ENCODE results near the gene DDIT4. TPM values are rescaled to one million over a fixed set of nuclear protein-coding genes. Genes with fewer than 3 reads are reported as not detected.
"Not testable (repeated sequence)": the region's sequence is repeated elsewhere in the genome, so short reads cannot be mapped to it uniquely, and the experiment has no call there.

Gene DDIT4
- total and polyA plus RNA-seq, 5 experiments from 2014 or later = 23.8 to 190 (median 68.0) TPM

DNA sequence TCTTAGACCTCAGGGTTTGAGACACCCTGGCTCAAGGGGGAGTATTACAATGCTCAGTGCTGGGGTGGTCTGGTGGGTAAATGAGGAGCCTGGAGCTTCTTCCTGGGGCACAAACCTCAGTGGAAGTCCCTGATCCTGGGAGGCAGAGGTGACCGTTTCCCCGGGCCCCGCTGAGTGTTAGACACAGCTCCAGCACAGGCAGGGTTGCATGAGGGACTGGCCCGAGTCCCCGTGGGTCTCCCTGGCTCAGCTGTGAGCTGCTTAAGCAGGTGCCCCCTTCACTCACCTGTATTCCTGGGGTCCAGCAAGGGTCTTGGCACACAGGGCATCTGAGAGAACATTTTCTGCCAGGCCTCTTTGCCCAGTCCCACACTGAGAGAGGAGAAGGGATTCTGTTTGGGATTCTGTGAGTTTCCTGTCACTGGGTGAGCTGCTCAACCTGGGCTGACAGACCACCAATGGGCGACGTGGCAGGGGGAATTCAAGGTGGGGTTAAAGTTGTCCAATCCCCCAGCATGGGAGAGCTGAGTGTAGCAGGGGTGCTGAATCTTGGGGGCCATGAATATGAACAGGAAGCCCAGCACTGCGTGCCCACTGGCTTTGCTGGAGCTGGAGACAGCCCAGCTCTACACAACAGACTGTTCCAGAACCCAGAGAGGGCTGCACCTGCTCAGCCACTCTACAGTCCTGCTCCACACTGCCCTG lies 29.9 kb downstream of the DDIT4 start:
- Mint-ChIP-seq H3K27ac (peak overlapping the region in 8 of 10 donors; percentile 40 to 84 (median 68)), H3K4me1 (peaks cover 31 to 68% (median 54%) of the 10 kb centered on the region in 4 donors), H3K4me3 (peak overlapping the region in 2 of 10 donors; percentile 10 to 15), H3K36me3 (no peaks in the 10 kb centered on the region), H3K27me3 (no peaks in the 10 kb centered on the region), H3K9me3 (no peaks in the 10 kb centered on the region)
- POLR2A ChIA-PET = interaction anchor here (0.6 to 15.6 kb wide), 6 partner anchors 13 to 56 kb away, joined by 3 to 292 read pairs (median 5); no protein-coding TSS in a partner anchor
- peak in 1 of 2 donors; percentile 29 for ATAC-seq
- DNase-seq = no peak

DNA sequence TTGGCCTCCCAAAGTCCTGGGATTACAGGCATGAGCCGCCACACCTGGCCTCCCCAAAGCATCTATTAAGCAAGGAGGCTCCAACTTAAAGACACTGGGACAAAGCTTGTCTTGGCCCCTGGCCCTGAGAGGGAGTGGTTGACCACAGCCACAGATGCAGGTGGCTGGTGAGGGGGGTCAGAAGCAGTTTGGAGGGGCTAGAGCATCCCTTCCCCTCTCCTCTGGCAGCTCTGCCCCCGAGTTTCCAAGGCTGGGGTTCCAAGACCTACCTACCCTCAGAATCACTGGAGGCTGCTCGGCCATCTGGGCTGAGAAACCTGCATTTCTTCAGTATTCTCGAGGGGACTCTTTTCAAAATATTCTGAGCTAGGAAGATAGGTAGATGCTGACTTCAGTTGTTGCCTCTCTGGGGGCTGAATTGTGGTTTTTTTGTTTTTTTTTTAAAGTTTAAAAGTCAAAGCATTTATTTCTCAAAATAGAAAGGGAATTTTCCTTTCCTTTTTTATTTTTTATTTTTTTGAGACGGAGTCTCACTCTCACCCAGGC lies 32.6 kb downstream of the DDIT4 start:
- ATAC-seq (peak; percentile 32 to 58), DNase-seq (no peak)
- H3K27me3 Mint-ChIP-seq = no peaks in the 10 kb centered on the region
- peak overlapping the region; percentile 52 to 89 (median 77) for H3K27ac Mint-ChIP-seq
- H3K9me3 Mint-ChIP-seq = no peaks in the 10 kb centered on the region
- H3K4me3 Mint-ChIP-seq = peak overlapping the region in 6 of 10 donors; percentile 15 to 54 (median 42)
- peaks cover 44 to 83% (median 66%) of the 10 kb centered on the region in 4 donors for H3K4me1 Mint-ChIP-seq
- H3K36me3 Mint-ChIP-seq = no peaks in the 10 kb centered on the region
- POLR2A ChIA-PET = interaction anchor here (0.6 to 15.6 kb wide), 6 partner anchors 9 to 75 kb away, joined by 3 to 292 read pairs (median 6); partner anchors contain the start of gene DDIT4

DNA sequence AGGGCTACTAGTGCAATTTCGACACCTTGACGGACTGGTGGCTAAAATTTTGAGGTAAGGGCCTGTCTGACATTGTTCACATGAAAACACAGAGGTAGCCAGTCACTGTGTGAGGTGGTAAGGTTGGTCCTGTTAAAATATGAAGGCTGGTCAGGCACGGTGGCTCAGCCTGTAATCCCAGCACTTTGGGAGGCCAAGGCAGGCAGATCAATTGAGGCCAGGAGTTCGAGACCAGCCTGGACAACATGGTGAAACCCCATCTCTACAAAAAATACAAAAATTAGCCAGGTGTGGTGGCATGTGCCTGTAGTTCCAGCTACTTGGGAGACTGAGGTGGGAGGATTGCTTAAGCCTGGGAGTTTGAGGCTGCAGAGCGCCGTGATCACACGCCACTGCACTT lies 34.0 kb downstream of the DDIT4 start:
- not testable (repeated sequence) for ATAC-seq, H3K36me3 Mint-ChIP-seq, DNase-seq, H3K9me3 Mint-ChIP-seq, H3K27me3 Mint-ChIP-seq, H3K4me3 Mint-ChIP-seq
- POLR2A ChIA-PET = interaction anchor here (1.7 to 15.6 kb wide), 3 partner anchors 10 to 33 kb away, joined by 6 to 292 read pairs (median 15); partner anchors contain the start of gene DDIT4
- Mint-ChIP-seq H3K4me1 (peaks cover 42 to 84% (median 68%) of the 10 kb centered on the region in 4 donors), H3K27ac (peak overlapping the region in 5 of 10 donors; percentile 25 to 61 (median 49))

DNA sequence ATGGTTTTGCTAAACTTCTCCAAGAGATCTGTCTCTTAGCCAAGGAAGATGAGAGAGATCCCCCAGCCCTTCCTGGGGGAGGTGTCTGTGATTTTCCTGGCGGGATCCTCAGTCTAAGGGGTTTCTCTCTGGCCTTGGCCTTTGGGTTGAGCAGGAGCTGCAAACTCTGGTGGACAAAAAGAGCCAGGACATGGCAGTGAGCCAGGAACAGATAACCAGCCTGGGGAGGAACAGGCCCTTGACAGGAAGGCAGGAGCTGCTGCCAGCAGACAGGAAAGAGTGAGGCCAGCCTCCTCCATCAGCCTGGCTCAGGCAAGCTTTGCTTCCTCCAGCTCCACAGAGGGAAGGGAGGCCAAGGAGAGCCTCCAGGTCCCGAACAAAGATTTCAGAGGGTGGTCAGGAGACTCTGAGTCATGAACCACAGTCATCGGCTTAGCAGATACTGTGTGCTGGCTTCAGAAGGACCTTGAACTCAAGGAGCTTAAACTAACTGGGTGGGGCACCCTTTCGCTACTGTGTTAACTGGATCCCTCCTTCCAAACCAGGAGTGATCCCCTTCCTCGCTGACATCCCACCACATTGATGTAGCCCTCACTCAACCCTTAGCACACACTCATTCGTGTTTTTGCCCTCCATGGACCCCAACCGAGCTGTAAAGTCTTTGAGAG lies 34.7 kb downstream of the DDIT4 start:
- Mint-ChIP-seq H3K27ac (peak overlapping the region in 9 of 10 donors; percentile 44 to 85 (median 71)), H3K4me1 (peaks cover 41 to 81% (median 66%) of the 10 kb centered on the region in 4 donors), H3K27me3 (no peaks in the 10 kb centered on the region), H3K4me3 (peak overlapping the region in 5 of 10 donors; percentile 18 to 50 (median 38)), H3K9me3 (no peaks in the 10 kb centered on the region), H3K36me3 (no peaks in the 10 kb centered on the region)
- no peak for ATAC-seq
- no peak for DNase-seq
- POLR2A ChIA-PET = interaction anchor here (0.6 to 15.6 kb wide), 4 partner anchors 9 to 238 kb away, joined by 3 to 292 read pairs (median 5); no protein-coding TSS in a partner anchor

DNA sequence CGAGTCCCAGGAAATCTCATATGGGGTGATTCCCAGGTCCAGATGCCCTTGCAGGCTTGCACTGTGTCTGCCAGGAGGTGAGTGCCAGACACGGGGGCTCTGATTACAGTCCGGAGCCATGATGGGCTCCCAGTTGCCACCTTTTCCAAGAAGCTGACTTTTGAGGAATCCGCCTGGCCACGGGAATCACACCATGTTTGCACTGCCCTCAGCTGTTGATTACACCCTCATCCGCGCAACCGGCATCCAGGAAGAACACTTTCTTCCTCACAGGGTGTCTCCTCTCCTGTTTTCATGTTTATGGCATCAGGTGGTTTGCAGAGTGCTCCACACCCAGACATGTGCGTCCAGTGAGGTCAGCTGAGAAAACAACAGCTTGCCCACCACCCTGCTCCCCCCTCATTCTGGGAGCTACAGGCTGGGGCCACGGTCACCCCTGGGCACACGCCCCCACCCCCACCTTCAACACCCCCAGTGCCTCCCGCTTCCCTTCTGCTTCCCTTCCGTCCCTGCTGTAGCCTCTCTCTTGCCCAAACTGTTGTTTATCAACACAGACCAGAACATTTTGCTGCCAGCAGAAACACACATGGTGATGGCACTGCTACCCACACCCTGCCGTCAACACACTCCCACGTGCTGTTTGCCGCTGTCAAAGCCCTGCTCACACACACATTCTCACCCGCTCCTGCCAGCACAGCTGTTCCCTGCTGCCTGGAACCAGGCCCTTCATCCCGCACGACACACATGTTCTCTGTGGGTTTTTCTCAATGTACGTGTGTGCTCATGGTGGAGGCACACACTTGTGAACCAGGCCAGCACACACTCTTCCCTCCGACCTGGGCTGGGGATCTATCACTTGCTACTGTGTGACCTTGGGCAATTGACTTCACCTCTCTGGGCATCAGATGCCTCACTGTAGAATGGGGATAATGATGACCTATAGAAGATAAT lies 35.8 kb downstream of the DDIT4 start:
- Mint-ChIP-seq H3K4me3 (peak overlapping the region in 8 of 10 donors; percentile 19 to 74 (median 45)), H3K36me3 (no peaks in the 10 kb centered on the region), H3K4me1 (peaks cover 35 to 79% (median 60%) of the 10 kb centered on the region in 4 donors), H3K9me3 (no peaks in the 10 kb centered on the region), H3K27ac (peak overlapping the region; percentile 24 to 97 (median 78)), H3K27me3 (no peaks in the 10 kb centered on the region)
- POLR2A ChIA-PET = interaction anchor here (0.6 to 15.6 kb wide), 6 partner anchors 8 to 61 kb away, joined by 3 to 292 read pairs (median 5); no protein-coding TSS in a partner anchor
- DNase-seq = no peak
- peak; percentile 39 to 59 for ATAC-seq

DNA sequence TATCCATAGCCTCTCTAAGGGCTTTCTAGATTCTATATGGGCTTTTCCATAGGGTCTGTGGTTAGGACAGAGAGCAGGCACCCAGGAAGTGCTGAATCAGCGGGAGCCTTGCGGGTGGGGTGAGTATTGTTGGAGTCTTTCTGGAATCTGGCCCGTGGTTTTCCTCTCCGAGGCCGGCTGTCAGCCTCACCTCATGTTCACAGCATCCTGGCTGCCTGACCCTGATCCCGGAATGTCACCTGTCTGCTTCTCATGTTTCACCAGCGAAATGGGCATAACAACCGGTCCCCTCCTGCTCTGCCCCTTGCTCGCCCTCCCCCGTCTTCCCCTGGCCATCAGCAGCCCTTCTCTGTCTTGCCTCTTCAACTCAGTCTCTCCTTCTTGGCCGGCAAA lies 36.5 kb downstream of the DDIT4 start:
- H3K27me3 Mint-ChIP-seq = no peaks in the 10 kb centered on the region
- peaks cover 35 to 80% (median 63%) of the 10 kb centered on the region in 4 donors for H3K4me1 Mint-ChIP-seq
- H3K36me3 Mint-ChIP-seq = no peaks in the 10 kb centered on the region
- peak overlapping the region in 5 of 10 donors; percentile 19 to 74 (median 52) for H3K4me3 Mint-ChIP-seq
- H3K9me3 Mint-ChIP-seq = no peaks in the 10 kb centered on the region
- no peak for DNase-seq
- POLR2A ChIA-PET = interaction anchor here (0.6 to 1.4 kb wide), 2 partner anchors 9 to 20 kb away, joined by 3 to 4 read pairs; no protein-coding TSS in a partner anchor
- ATAC-seq = no peak
- H3K27ac Mint-ChIP-seq = peak overlapping the region in 6 of 10 donors; percentile 44 to 97 (median 80)

DNA sequence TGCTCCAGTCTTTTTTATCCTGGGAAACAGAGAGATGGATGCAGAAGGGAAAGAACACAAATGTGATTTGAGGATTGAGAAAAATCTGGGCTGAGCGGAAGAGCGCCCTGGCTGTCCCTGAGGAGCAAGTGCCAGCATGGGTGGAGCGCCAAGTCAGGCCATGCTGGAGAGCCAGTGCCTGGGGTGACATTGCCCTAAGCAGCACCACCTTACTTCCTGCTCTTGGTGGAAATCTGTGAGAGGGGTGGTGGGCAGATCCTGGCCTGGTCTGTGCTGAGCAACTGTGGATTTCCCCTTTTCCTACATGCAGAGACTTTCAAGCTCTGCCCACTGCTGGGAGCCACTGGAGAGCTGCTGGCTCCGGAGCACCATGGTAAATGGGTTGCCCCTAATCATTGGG lies 36.9 kb downstream of the DDIT4 start:
- POLR2A ChIA-PET = interaction anchor here (0.6 to 14.0 kb wide), 5 partner anchors 8 to 58 kb away, joined by 3 to 292 read pairs (median 4); no protein-coding TSS in a partner anchor
- Mint-ChIP-seq H3K9me3 (no peaks in the 10 kb centered on the region), H3K4me1 (peaks cover 35 to 80% (median 63%) of the 10 kb centered on the region in 4 donors), H3K27me3 (no peaks in the 10 kb centered on the region), H3K36me3 (no peaks in the 10 kb centered on the region), H3K27ac (peak overlapping the region in 6 of 10 donors; percentile 4 to 95 (median 47)), H3K4me3 (peak overlapping the region in 4 of 10 donors; percentile 36 to 74 (median 44))
- ATAC-seq = peak in 1 of 2 donors; percentile 33
- no peak for DNase-seq

DNA sequence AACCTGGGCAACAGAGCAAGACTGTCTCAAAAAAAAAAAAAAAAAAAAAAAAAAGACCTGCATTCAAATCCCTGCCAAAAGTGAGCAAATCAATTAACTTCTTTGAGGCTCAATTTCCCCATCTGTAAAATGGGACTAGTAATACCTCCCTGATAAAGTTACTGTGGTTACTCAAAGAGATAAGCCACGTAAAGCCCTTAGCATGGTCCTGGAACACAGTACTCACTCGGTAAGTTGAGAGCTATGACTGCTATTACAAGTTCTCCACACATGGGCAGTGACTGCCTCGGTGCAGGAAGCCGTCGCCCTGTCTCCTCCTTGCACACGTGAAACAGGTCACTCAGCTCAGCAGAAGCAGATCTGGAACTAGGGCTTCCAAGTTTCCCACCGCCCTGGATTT lies 37.9 kb downstream of the DDIT4 start:
- Mint-ChIP-seq H3K4me1 (peaks cover 36 to 80% (median 63%) of the 10 kb centered on the region in 4 donors), H3K4me3 (peak overlapping the region in 5 of 10 donors; percentile 10 to 42 (median 27)), H3K9me3 (no peaks in the 10 kb centered on the region), H3K36me3 (no peaks in the 10 kb centered on the region), H3K27me3 (no peaks in the 10 kb centered on the region), H3K27ac (peak overlapping the region in 4 of 10 donors; percentile 22 to 72 (median 58))
- POLR2A ChIA-PET = interaction anchor here (0.6 to 14.0 kb wide), 10 partner anchors 8 to 83 kb away, joined by 3 to 292 read pairs (median 4); no protein-coding TSS in a partner anchor
- peak; percentile 56 to 79 for ATAC-seq
- no peak for DNase-seq

DNA sequence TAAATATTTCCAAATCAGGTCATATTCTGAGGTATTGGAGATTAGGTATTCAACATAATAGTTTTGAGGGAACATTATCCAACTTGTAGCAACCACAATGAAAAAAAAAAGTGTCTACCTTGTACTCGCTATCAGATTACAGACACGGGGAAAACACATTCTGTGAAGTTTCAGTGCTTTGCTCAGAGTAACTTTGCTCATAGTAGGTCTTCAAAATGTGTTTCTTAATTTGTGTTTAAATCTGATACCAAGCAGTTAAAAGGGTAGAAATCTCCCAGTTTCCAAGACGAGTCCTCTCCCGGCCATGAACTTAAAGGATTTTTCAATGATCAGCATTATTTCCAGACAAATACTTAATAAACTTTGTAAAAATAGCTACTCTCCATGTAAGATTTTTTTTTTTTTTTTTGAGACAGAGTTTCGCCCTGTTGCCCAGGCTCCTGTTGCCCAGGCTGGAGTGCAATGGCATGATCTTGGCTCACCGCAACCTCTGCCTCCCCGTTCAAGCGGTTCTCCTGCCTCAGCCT lies 39.2 kb downstream of the DDIT4 start:
- ATAC-seq (no peak), DNase-seq (no peak)
- POLR2A ChIA-PET = interaction anchor here (1.0 to 14.0 kb wide), 2 partner anchors 11 to 98 kb away, joined by 4 to 292 read pairs; partner anchors contain the start of gene ANAPC16
- H3K27me3 Mint-ChIP-seq = no peaks in the 10 kb centered on the region
- H3K4me3 Mint-ChIP-seq = no peak overlapping the region
- no peaks in the 10 kb centered on the region for H3K9me3 Mint-ChIP-seq
- H3K36me3 Mint-ChIP-seq = no peaks in the 10 kb centered on the region
- H3K27ac Mint-ChIP-seq = peak overlapping the region in 1 of 10 donors; percentile 48
- peaks cover 40 to 80% (median 68%) of the 10 kb centered on the region in 4 donors for H3K4me1 Mint-ChIP-seq

DNA sequence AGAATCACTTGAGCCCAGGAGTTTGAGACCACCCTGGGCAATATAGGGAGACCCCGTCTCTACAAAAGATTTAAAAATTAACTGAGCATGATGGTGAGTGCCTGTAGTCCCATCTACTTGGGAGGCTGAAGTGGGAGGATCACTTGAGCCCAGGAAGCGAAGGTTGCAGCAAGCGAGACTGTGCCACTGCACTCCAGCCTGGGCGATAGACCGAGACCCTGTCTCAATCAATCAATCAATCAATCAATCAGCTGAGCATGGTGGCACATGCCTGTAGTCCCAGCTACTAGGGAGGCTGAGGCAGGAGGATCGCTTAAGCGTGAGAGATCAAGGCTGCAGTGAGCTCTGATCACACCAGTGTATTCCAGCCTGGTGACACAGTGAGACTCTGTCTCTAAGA lies 40.5 kb downstream of the DDIT4 start:
- Mint-ChIP-seq H3K4me1 (peaks cover 41 to 80% (median 68%) of the 10 kb centered on the region in 4 donors), H3K4me3 (peak overlapping the region in 3 of 10 donors; percentile 26 to 60 (median 38)), H3K27ac (peak overlapping the region in 7 of 10 donors; percentile 25 to 96 (median 61)), H3K36me3 (no peaks in the 10 kb centered on the region), H3K9me3 (no peaks in the 10 kb centered on the region), H3K27me3 (no peaks in the 10 kb centered on the region)
- no peak for DNase-seq
- POLR2A ChIA-PET = interaction anchor here (1.0 to 14.0 kb wide), 5 partner anchors 12 to 226 kb away, joined by 3 to 292 read pairs (median 6); partner anchors contain the start of genes DDIT4 and SPOCK2
- ATAC-seq = no peak

DNA sequence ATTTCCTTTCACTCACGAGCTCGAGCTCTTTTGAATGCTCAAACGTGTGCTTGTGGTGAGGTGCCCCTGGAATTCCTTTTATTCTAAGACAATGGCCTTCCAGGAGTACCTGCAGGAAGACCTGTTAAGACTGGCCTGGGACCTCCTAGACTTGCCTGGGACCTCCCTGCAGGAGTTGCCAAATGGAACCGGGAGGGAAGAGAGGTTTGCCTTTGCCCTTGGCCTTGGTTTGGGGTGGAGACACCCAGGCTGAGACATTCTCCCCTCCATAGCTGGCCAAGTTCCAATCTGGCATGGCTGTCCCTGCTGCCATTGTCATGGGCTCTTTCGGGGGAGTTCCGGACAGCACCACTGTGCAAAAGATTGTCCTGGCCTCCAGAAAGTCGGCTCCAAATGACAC lies 41.3 kb downstream of the DDIT4 start:
- Mint-ChIP-seq H3K4me3 (peak overlapping the region in 4 of 10 donors; percentile 25 to 60 (median 32)), H3K36me3 (no peaks in the 10 kb centered on the region), H3K27ac (peak overlapping the region in 5 of 10 donors; percentile 36 to 96 (median 89)), H3K27me3 (no peaks in the 10 kb centered on the region), H3K9me3 (no peaks in the 10 kb centered on the region), H3K4me1 (peaks cover 36 to 75% (median 64%) of the 10 kb centered on the region in 4 donors)
- no peak for DNase-seq
- ATAC-seq = no peak
- POLR2A ChIA-PET = interaction anchor here (1.0 to 14.0 kb wide), 6 partner anchors 13 to 227 kb away, joined by 3 to 292 read pairs (median 8); partner anchors contain the start of genes ANAPC16, ASCC1, DDIT4 and SPOCK2

All from naive thymus-derived CD8-positive, alpha-beta T cell (primary cell).